Activated CD8-positive, alpha-beta memory T cell treated with anti-CD3 and anti-CD28 coated beads for 48 hours (primary cell): ENCODE results near the gene EVA1C.
"Not testable (repeated sequence)": the region's sequence is repeated elsewhere in the genome, so short reads cannot be mapped to it uniquely, and the experiment has no call there.

ENCODE experiments used
- DNase-seq, 3 experiments: peaks; one replicate each; pipeline ENCODE4 v3.0.0-alpha.2; 2020; ENCODE audit warnings: low read depth in 2 of 3, low spot score in 2 of 3

The EVA1C gene

GRCh38 chr21:32412162-32413014 is at the start of gene EVA1C:
TSS of gene EVA1C (plus strand) at chr21:32412706. CDS start at chr21:32412854, 148 bp downstream.
- peak; percentile 34 to 56 (median 49) for DNase-seq

GRCh38 chr21:32364387-32364786 is 48.1 kb upstream of the EVA1C start:
- DNase-seq = no peak

GRCh38 chr21:32364796-32365195 is 47.7 kb upstream of the EVA1C start:
- DNase-seq = no peak

- no peak for DNase-seq
Measured at GRCh38 chr21:32366191-32366590, 46.3 kb upstream of the EVA1C start.

- DNase-seq = no peak
Measured at GRCh38 chr21:32367158-32367557, 45.3 kb upstream of the EVA1C start.

GRCh38 chr21:32368386-32368785 is 44.1 kb upstream of the EVA1C start:
- no peak for DNase-seq

GRCh38 chr21:32368961-32369360 is 43.5 kb upstream of the EVA1C start:
- not testable (repeated sequence) for DNase-seq

GRCh38 chr21:32370998-32371766 is 41.3 kb upstream of the EVA1C start:
- DNase-seq = no peak

GRCh38 chr21:32371913-32372314 is 40.6 kb upstream of the EVA1C start:
- DNase-seq = no peak

GRCh38 chr21:32372755-32373154 is 39.8 kb upstream of the EVA1C start:
- DNase-seq = no peak

GRCh38 chr21:32377506-32377905 is 35.0 kb upstream of the EVA1C start:
- no peak for DNase-seq

- DNase-seq = no peak
Measured at GRCh38 chr21:32377991-32378390, 34.5 kb upstream of the EVA1C start.

GRCh38 chr21:32378956-32379355 is 33.5 kb upstream of the EVA1C start:
- DNase-seq = no peak

- DNase-seq = no peak
Measured at GRCh38 chr21:32380940-32381339, 31.6 kb upstream of the EVA1C start.

- DNase-seq = no peak
Measured at GRCh38 chr21:32381571-32381970, 30.9 kb upstream of the EVA1C start.

- DNase-seq = no peak
Measured at GRCh38 chr21:32382108-32382644, 30.3 kb upstream of the EVA1C start.

GRCh38 chr21:32383812-32384211 is 28.7 kb upstream of the EVA1C start:
- no peak for DNase-seq

GRCh38 chr21:32386195-32386870 is 26.2 kb upstream of the EVA1C start:
- DNase-seq = no peak

- no peak for DNase-seq
Measured at GRCh38 chr21:32387151-32387550, 25.4 kb upstream of the EVA1C start.

GRCh38 chr21:32388306-32388705 is 24.2 kb upstream of the EVA1C start:
- DNase-seq = no peak

- no peak for DNase-seq
Measured at GRCh38 chr21:32389337-32390015, 23.0 kb upstream of the EVA1C start.
